ENCODE data around the gene REV3L. TPM values are rescaled to one million over a fixed set of nuclear protein-coding genes. Genes with fewer than 3 reads are reported as not detected.

REV3L gene
- total RNA-seq, 1 donor = 54.8 TPM

DNA sequence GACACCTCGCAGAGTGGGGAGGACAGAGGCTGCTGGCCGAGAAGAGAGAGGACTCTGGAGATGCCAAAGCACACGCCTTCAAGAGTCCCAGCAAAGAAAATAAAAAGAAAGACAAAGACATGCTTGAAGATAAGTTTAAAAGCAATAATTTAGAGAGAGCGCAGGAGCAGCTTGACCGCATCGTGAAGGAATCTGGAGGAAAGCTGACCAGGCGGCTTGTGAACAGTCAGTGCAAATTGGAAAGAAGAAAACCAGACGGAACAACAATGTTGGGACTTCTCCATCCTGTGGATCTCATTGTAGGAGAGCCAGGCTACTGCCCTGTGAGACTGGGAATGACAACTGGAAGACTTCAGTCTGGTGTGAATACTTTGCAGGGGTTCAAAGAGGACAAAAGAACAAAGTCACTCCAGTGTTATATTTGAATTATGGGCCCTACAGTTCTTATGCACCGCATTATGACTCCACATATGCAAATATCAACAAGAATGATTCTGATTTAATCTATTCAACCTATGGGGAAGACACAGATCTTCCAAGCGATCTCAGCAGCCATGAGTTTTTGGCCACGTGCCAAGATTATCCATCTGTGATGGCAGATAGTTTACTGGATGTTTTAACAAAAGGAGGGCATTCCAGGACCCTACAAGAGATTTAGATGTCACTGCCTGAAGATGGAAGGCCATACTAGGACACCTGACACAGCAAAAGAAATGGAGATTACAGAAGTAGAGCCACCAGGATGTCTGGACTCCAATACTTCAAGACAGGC, 52.2 kb downstream of the REV3L start:
- DNase-seq (ENCODE audit: low read depth) = peak; percentile 28
- H3K4me3 ChIP-seq (ENCODE audit: low read depth, low read length) = no peak overlapping the region
- TF ChIP-seq, protein P1, sequence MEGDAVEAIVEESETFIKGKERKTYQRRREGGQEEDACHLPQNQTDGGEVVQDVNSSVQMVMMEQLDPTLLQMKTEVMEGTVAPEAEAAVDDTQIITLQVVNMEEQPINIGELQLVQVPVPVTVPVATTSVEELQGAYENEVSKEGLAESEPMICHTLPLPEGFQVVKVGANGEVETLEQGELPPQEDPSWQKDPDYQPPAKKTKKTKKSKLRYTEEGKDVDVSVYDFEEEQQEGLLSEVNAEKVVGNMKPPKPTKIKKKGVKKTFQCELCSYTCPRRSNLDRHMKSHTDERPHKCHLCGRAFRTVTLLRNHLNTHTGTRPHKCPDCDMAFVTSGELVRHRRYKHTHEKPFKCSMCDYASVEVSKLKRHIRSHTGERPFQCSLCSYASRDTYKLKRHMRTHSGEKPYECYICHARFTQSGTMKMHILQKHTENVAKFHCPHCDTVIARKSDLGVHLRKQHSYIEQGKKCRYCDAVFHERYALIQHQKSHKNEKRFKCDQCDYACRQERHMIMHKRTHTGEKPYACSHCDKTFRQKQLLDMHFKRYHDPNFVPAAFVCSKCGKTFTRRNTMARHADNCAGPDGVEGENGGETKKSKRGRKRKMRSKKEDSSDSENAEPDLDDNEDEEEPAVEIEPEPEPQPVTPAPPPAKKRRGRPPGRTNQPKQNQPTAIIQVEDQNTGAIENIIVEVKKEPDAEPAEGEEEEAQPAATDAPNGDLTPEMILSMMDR (IDR thresholded peaks at IDR 0.05; ENCODE audit: insufficient read depth, low read depth, low read length) = no peak

DNA sequence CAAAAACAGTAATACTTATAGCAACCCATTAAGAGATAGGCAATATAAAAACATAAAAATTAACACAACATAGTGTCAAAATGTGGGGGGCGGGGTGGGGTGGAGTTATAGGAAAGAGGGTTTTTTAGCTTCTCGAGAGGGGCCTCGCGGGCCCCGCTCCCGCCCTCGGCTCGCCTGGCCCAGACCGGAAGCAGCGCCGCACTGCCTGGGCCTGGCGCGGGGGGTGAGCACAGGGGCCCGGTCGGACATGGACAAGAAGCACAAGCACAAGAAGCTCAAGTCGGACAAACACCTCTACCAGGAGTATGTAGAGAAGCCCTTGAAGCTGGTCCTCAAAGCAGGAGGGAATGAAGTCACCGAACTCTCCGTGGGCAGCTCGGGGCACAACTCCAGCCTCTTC, 53.4 kb downstream of the REV3L start:
- TF ChIP-seq, protein P1 (IDR thresholded peaks at IDR 0.05; ENCODE audit: insufficient read depth, low read depth, low read length) = no peak
- H3K4me3 ChIP-seq (ENCODE audit: low read depth, low read length) = no peak overlapping the region

DNA sequence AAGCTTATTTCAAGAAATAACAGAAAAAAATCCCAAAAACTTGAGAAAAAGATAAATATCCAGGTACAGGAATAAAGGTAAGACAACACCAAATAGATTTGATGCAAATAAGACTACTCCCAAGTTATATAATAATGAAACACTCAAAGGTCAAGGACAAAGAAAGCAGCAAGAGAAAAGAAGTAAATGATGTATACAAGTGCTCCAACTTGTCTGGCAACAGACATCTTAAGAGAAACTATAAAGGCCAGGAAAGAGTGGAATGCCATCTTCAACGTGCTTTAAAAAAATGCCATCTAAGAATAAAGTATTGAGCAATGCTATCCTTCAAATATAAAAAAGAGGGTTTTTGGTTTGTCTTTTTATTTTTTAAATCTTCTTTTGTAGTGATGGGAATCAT, 54.2 kb downstream of the REV3L start:
- no peak for DNase-seq (ENCODE audit: low read depth)

More for the DNA sequence above, 53.4 kb downstream of the REV3L start:
- no peak for DNase-seq (ENCODE audit: low read depth)

DNA sequence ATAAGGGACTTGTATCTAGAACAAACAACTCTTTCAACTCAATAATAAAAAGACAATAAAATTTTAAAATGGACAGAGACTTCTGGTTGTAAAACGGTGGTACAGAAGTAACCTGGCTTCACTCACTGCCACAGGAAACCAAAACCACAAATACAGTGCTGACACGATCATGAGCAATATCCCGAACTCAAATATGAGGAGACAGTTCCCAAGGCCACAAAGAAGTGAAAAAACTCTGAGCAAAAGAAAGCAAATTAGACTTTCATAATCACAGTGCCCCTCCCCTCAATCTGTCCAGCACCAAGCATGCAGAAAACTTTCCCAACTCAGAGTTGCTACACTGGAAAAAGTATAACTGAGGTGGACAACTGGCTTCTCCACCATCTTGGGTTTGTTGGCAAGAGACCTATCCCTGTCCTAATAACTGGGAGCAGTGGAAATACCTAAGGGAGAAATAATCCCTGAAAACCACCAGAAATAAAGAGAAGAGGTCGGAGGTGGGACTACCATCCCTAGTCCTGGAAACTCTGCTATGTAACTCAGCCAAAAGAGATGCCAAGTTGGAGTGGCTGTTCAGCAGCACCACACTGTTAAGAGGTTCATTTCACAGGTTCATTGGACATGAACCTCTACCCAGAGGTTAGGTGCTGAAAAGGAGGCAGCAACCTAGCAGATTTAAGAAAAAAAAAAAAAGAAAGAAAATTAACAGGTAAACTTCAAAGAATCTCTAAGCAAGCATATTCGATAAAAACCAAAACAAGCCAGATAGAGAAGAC, 55.5 kb downstream of the REV3L start:
- TF ChIP-seq, protein P1 (IDR thresholded peaks at IDR 0.05; ENCODE audit: insufficient read depth, low read depth, low read length) = no peak

More for the DNA sequence above, 54.2 kb downstream of the REV3L start:
- TF ChIP-seq, protein P1 (IDR thresholded peaks at IDR 0.05; ENCODE audit: insufficient read depth, low read depth, low read length) = no peak
- H3K4me3 ChIP-seq (ENCODE audit: low read depth, low read length) = no peak overlapping the region

DNA sequence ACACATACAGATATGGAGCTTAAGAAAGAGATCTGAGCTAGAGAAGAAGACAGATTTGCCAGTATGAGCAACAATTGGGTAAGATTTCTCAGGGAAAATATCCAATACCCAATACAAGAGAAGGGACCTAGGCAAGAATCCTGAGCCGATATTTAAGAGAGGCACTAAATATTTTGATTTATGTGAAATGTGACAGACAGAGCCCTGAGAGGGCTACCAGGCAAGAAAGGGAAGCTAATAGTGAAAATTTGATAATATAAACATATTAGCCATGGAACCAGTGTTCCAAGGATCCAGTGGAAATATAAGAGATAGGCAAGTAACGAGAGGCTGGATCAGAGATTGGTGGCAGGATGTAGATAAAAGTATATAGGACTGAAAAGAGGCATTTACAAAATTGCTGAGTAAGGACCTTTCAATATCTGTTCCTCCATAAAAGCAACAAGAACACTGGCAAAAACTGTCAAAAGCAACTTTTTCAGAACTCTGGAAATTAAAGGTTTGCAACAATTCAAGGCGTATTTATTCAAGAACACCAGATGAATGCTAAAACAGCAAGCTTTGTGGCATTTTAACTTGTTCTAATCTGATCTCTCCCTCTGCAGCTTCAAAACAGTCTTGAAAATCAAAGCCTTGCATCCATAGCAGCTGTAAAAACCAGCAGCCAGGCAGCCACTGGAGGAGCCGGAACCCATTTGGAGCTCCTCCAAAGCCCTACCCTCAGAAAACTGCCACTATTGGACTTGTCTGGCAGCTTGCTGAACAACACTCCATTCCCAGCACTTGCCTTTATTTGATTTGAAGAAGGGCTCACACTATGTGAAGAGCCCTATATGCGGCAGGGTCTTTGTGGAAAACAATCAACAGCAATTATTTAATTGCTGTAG, 58.8 kb downstream of the REV3L start:
- H3K4me3 ChIP-seq (ENCODE audit: low read depth, low read length) = no peak overlapping the region
- peak; percentile 50 for DNase-seq (ENCODE audit: low read depth)
- TF ChIP-seq, protein P1 (IDR thresholded peaks at IDR 0.05; ENCODE audit: insufficient read depth, low read depth, low read length) = no peak

More for the DNA sequence above, 55.5 kb downstream of the REV3L start:
- no peak overlapping the region for H3K4me3 ChIP-seq (ENCODE audit: low read depth, low read length)
- peak; percentile 93 for DNase-seq (ENCODE audit: low read depth)

DNA sequence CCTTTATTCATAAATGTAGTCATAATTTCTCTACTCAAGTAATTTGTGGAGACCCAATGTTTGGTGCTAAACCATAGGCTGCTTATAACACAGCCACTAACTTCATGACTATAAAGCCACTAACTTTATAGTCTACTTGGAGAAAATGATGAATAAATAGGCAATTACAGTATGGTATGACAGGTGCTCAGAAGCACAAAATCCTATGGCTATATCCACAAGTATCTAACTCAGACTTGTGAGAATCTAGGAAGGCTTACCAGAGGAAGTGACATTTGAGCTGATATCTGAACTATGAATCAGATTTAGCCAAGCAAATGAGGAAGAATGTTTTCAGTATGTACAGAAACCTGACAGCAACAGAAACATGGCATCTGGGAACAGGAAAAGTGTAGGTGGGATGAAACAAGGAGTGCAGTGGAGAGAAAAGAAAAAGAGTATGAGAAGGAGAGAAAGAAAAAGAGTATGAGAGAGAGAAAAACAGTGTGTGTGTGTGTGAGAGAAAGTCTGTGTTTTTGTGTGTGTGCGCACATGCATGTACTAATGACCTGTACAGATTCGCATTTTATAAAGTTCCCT, 59.9 kb downstream of the REV3L start:
- no peak overlapping the region for H3K4me3 ChIP-seq (ENCODE audit: low read depth, low read length)
- TF ChIP-seq, protein P1 (IDR thresholded peaks at IDR 0.05; ENCODE audit: insufficient read depth, low read depth, low read length) = no peak
- no peak for DNase-seq (ENCODE audit: low read depth)
